Loucy (cell line): ENCODE results near the gene C2orf49.

Experiments used
- CTCF ChIP-seq: fragments of 200-600 bp; sonication (generic); conservative IDR thresholded peaks from 2 replicates; pipeline ENCODE4 v1.5.1; 2014; ENCODE audit warnings: mild to moderate bottlenecking, antibody characterized with exemption, low read length
- EZH2phosphoT487 ChIP-seq: fragments of 200-600 bp; IDR thresholded peaks from 2 replicates; pipeline ENCODE4 v1.6.1; 2018; ENCODE audit warnings: antibody characterized with exemption, mild to moderate bottlenecking, moderate library complexity, borderline replicate concordance

- TF ChIP-seq CTCF (no peak), EZH2phosphoT487 (no peak)
Measured at GRCh38 chr2:105339414-105339813, 2.1 kb downstream of the C2orf49 start.
